Loucy (cell line): ENCODE measurements around the gene HDAC10.

Source experiments
- H2AFZ ChIP-seq: fragments of 200-600 bp; sonication (generic); 2 replicates; pipeline ENCODE4 v1.6.0; 2016; ENCODE audit warnings: antibody characterized with exemption, mild to moderate bottlenecking, low read length, moderate library complexity
- H3F3A ChIP-seq: fragments of 200-600 bp; 2 replicates; pipeline ENCODE4 v1.6.0; 2016; ENCODE audit warnings: antibody characterized with exemption, low read depth, mild to moderate bottlenecking
- H3K27me3 ChIP-seq: fragments of 200-600 bp; sonication (generic); 2 replicates; pipeline ENCODE4 v1.6.1; 2014; ENCODE audit warnings: low read length, mild to moderate bottlenecking; ENCODE audit not compliant: insufficient read depth, poor library complexity, severe bottlenecking
- H3K36me3 ChIP-seq: fragments of 200-600 bp; sonication (generic); 2 replicates; pipeline ENCODE4 v1.6.1; 2016; ENCODE audit warnings: low read length; ENCODE audit not compliant: insufficient read depth
- H3K4me1 ChIP-seq: fragments of 200-600 bp; sonication (generic); 2 replicates; pipeline ENCODE4 v1.5.1; 2014; ENCODE audit warnings: low read length, mild to moderate bottlenecking; ENCODE audit not compliant: insufficient read depth, poor library complexity, severe bottlenecking
- H3K4me2 ChIP-seq: fragments of 200-600 bp; sonication (generic); 2 replicates; pipeline ENCODE4 v1.6.0; 2014; ENCODE audit warnings: antibody characterized with exemption, low read length, low read depth, mild to moderate bottlenecking; ENCODE audit not compliant: poor library complexity, severe bottlenecking
- H3K4me3 ChIP-seq: fragments of 200-600 bp; sonication (generic); 2 replicates; pipeline ENCODE4 v1.5.1; 2014; ENCODE audit warnings: low read length, mild to moderate bottlenecking, mixed read lengths; ENCODE audit not compliant: poor library complexity, severe bottlenecking
- H3K79me2 ChIP-seq: fragments of 200-600 bp; sonication (generic); 2 replicates; pipeline ENCODE4 v1.6.1; 2014; ENCODE audit warnings: low read length; ENCODE audit not compliant: insufficient read depth
- H3K9ac ChIP-seq: fragments of 200-600 bp; sonication (generic); 2 replicates; pipeline ENCODE4 v1.6.0; 2014; ENCODE audit warnings: mild to moderate bottlenecking, low read depth, low read length, moderate library complexity; ENCODE audit not compliant: poor library complexity, severe bottlenecking
- H3K9me2 ChIP-seq: fragments of 200-600 bp; sonication (generic); replicated peaks from 2 replicates; pipeline ENCODE4 v1.6.1; 2016; ENCODE audit warnings: low read depth, low read length, mixed read lengths
- H3K9me3 ChIP-seq: fragments of 200-600 bp; sonication (generic); 2 replicates; pipeline ENCODE4 v1.6.1; 2014; ENCODE audit warnings: mild to moderate bottlenecking, antibody characterized with exemption, low read length, low read depth; ENCODE audit not compliant: insufficient read depth
- H4K20me1 ChIP-seq: fragments of 200-600 bp; sonication (generic); 2 replicates; pipeline ENCODE4 v1.6.0; 2014; ENCODE audit warnings: antibody characterized with exemption, low read length, mild to moderate bottlenecking; ENCODE audit not compliant: insufficient read depth, poor library complexity, severe bottlenecking
- EZH2phosphoT487 ChIP-seq: fragments of 200-600 bp; IDR thresholded peaks from 2 replicates; pipeline ENCODE4 v1.6.1; 2018; ENCODE audit warnings: antibody characterized with exemption, mild to moderate bottlenecking, moderate library complexity, borderline replicate concordance
- TF ChIP-seq, protein P1 (sequence below): fragments of 200-600 bp; sonication (generic); conservative IDR thresholded peaks from 2 replicates; pipeline ENCODE4 v1.5.1; 2014; ENCODE audit warnings: mild to moderate bottlenecking, antibody characterized with exemption, low read length

Gene HDAC10

GRCh38 chr22:50209893-50210292 lies 41.2 kb downstream of the HDAC10 start:
- Histone ChIP-seq H3F3A (no peaks in the 10 kb centered on the region), H3K9me3 (no peaks in the 10 kb centered on the region), H2AFZ (no peak overlapping the region), H3K36me3 (peaks cover 16% of the 10 kb centered on the region; the same call in 1 of the 2 replicates), H3K9ac (no peak overlapping the region), H3K4me3 (no peak overlapping the region), H3K27me3 (no peaks in the 10 kb centered on the region), H3K79me2 (no peaks in the 10 kb centered on the region), H3K9me2 (no peaks in the 10 kb centered on the region), H4K20me1 (peaks cover 3% of the 10 kb centered on the region), H3K4me1 (peaks cover 18% of the 10 kb centered on the region), H3K4me2 (no peak overlapping the region)
- no peak for TF ChIP-seq EZH2phosphoT487
- TF ChIP-seq, protein P1, sequence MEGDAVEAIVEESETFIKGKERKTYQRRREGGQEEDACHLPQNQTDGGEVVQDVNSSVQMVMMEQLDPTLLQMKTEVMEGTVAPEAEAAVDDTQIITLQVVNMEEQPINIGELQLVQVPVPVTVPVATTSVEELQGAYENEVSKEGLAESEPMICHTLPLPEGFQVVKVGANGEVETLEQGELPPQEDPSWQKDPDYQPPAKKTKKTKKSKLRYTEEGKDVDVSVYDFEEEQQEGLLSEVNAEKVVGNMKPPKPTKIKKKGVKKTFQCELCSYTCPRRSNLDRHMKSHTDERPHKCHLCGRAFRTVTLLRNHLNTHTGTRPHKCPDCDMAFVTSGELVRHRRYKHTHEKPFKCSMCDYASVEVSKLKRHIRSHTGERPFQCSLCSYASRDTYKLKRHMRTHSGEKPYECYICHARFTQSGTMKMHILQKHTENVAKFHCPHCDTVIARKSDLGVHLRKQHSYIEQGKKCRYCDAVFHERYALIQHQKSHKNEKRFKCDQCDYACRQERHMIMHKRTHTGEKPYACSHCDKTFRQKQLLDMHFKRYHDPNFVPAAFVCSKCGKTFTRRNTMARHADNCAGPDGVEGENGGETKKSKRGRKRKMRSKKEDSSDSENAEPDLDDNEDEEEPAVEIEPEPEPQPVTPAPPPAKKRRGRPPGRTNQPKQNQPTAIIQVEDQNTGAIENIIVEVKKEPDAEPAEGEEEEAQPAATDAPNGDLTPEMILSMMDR = peak; percentile 87

DNA sequence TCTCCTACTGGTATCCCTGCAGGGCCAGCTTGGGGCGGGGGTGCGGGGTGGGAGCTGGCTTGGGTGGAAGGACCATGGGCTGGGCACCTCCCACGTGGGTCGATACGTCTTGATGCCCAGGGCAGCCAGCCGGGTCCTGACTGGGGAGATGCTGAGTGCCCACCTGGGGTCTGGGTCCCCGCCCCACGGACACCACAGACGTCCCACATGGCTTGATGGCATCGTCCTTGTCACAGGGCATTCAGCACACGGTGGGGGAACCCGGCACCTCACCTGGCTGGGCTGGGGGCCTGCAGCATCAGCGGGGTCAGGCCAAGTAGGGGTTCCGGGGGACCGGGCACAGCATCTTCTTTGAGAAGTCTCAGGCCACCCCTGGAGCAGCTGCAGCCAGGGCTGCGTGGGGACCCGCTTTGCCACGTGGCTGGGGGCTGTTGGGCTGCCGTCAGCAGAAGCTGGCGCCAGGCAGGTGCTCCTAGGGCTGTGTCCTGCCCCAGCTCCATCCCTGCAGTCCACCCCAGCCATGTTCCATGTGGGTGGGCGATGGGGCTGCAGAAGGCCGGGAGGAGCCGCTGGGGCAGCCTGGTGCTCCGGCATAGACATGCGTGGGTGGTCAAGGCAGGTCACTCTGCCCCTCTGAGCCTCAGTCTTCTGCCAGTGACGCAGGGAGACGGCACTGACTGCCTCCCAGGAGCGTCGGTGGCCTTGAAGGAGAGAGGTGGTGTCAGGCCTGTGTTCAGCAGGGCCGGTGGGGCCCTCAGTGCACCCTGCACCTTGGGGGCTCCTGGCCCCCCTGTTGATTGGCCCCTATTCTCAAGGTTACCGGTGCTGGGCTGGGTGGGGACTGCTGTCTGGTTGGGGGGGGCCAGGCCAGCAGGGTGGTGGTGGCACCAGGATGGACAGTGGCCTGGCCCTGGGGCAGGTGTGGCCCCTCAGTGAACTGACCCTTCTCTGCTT lies 41.8 kb downstream of the HDAC10 start:
- no peaks in the 10 kb centered on the region for H3K27me3 ChIP-seq
- no peak overlapping the region for H3K4me3 ChIP-seq
- H2AFZ ChIP-seq = no peak overlapping the region
- H3K4me1 ChIP-seq = peaks cover 18% of the 10 kb centered on the region
- H3K79me2 ChIP-seq = no peaks in the 10 kb centered on the region
- no peak overlapping the region for H3K4me2 ChIP-seq
- peaks cover 14% of the 10 kb centered on the region; the same call in 1 of the 2 replicates for H3K36me3 ChIP-seq
- peaks cover 3% of the 10 kb centered on the region for H4K20me1 ChIP-seq
- H3K9ac ChIP-seq = no peak overlapping the region
- no peaks in the 10 kb centered on the region for H3K9me3 ChIP-seq
- TF ChIP-seq EZH2phosphoT487 = no peak
- TF ChIP-seq, protein P1 = no peak
- H3K9me2 ChIP-seq = no peaks in the 10 kb centered on the region
- H3F3A ChIP-seq = no peaks in the 10 kb centered on the region

DNA sequence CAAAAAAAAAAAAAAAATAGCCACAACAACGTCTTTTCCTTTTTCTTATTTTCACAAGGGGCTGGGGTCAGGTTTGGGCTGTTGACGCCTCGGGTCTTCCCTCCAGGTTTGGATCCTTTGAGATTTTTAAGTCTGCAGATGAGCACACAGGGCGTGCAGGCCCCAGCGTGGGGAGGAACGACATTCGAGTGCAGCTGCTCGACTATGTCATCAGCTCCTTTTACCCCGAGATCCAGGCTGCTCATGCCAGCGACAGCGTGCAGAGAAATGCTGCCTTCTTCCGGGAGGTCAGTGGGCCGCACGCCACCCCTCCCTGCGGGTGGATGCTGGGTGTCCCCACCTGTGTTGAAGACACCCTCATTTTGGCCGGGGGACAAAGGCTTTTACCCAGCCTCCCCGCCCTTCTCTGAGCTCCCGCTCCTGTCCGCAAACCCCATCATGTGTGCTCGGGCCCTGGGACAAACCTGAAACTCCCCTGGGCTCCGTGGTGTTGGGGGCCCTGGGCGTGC lies 42.6 kb downstream of the HDAC10 start:
- no peak overlapping the region for H3K9ac ChIP-seq
- H3F3A ChIP-seq = no peaks in the 10 kb centered on the region
- peaks cover 3% of the 10 kb centered on the region for H4K20me1 ChIP-seq
- peaks cover 18% of the 10 kb centered on the region for H3K4me1 ChIP-seq
- H3K4me3 ChIP-seq = no peak overlapping the region
- H3K36me3 ChIP-seq = peaks cover 14% of the 10 kb centered on the region; the same call in 1 of the 2 replicates
- TF ChIP-seq, protein P1 = no peak
- no peak for TF ChIP-seq EZH2phosphoT487
- H3K9me3 ChIP-seq = no peaks in the 10 kb centered on the region
- H3K79me2 ChIP-seq = no peaks in the 10 kb centered on the region
- no peak overlapping the region for H3K4me2 ChIP-seq
- no peaks in the 10 kb centered on the region for H3K27me3 ChIP-seq
- no peaks in the 10 kb centered on the region for H3K9me2 ChIP-seq
- H2AFZ ChIP-seq = no peak overlapping the region
